Sigmoid colon (tissue), 7 donors: ENCODE measurements around the gene FN3K. TPM values are rescaled to one million over a fixed set of nuclear protein-coding genes. Genes with fewer than 3 reads are reported as not detected.

Experiments used
- DNase-seq: peaks from one replicate; pipeline ENCODE4 v3.0.0-alpha.2; 2019
- H3K27ac ChIP-seq, 4 donors: fragments of 200-600 bp; sonication (generic); one replicate each; pipeline ENCODE4 v1.5.1; 2016 to 2019; ENCODE audit warnings: mild to moderate bottlenecking in 1 of 4
- H3K27me3 ChIP-seq, 3 donors: fragments of 200-600 bp; sonication (generic); one replicate each; pipeline ENCODE4 v1.5.1; 2019; ENCODE audit warnings: mild to moderate bottlenecking in 1 of 3
- H3K36me3 ChIP-seq, 4 donors: fragments of 200-600 bp; sonication (generic); one replicate each; pipeline ENCODE4 v1.5.1; 2016 to 2019
- H3K4me1 ChIP-seq, 4 donors: fragments of 200-600 bp; sonication (generic); one replicate each; pipeline ENCODE4 v1.5.1; 2017 to 2019
- H3K4me3 ChIP-seq, 4 donors: fragments of 200-600 bp; sonication (generic); one replicate each; pipeline ENCODE4 v1.5.1; 2017 to 2019; ENCODE audit warnings: mild to moderate bottlenecking in 2 of 4, moderate library complexity in 1 of 4
- H3K9me3 ChIP-seq, 4 donors: fragments of 200-600 bp in 3 of 4; sonication (generic) in 3 of 4; one replicate each; pipeline versions ENCODE4 v1.5.1 to v1.6.1; 2013 to 2019
- EP300 ChIP-seq, 4 donors: sonication (generic); formaldehyde crosslinking; IDR thresholded peaks; one replicate each; pipeline ENCODE4 v1.6.1; 2017; ENCODE audit warnings: antibody characterized with exemption in 4 of 4
- POLR2A ChIP-seq, 2 donors: fragments of 450-650 bp; IDR thresholded peaks; one replicate each; pipeline ENCODE4 v1.6.1; 2016; ENCODE audit warnings: antibody characterized with exemption in 2 of 2, mild to moderate bottlenecking in 2 of 2, moderate library complexity in 2 of 2
- POLR2AphosphoS5 ChIP-seq, 4 donors: sonication (generic); formaldehyde crosslinking; IDR thresholded peaks; one replicate each; pipeline ENCODE4 v1.6.1; 2017; ENCODE audit warnings: antibody characterized with exemption in 4 of 4
- WGBS, 2 donors: extraction: QIAGEN DNeasy Blood & Tissue Kit; methylation state at CpG; one replicate each; pipeline ENCODE4 v1.1.7; 2013; 5-methylcytosine and 5-hydroxymethylcytosine counted together
- intact Hi-C: fragments of 100-400 bp; cut with DNase I; formaldehyde crosslinking; loops from one replicate; pipeline ENCODE4 v1.15.1; 2023
- polyA plus RNA-seq, 3 donors: library from polyadenylated mRNA; stranded (reverse); fragments of 200-250 nt; gene quantifications; one replicate each; pipeline ENCODE4 v1.2.3, GENCODE V29; 2013
- total RNA-seq, 4 donors: library from RNA; depleted of rRNA; stranded (reverse); fragments of >200 nt; gene quantifications; one replicate each; pipeline ENCODE4 v1.1.0, GENCODE V29; 2016
- TF ChIP-seq, protein P1 (sequence below), 4 experiments: fragments of 450-650 bp in 3 of 4; fragments of 200-600 bp in 1 of 4; IDR thresholded peaks; one replicate each; pipeline ENCODE4 v1.5.1; 2016 to 2019; ENCODE audit warnings: antibody characterized with exemption in 4 of 4, mild to moderate bottlenecking in 3 of 4, moderate library complexity in 2 of 4
- donor health status: healthy with polysubstance abuse.
- donor health status: Bipolar disorder and iron deficiency.
- donor health status: healthy.

The FN3K gene
- total and polyA plus RNA-seq, 7 donors, result 2.8 to 22.2 (median 11.9) TPM

- 40 to 77% methylated on average over 14 of the region's 14 CpGs for WGBS, 2 donors
- intact Hi-C loops, result no loop called here
- Histone ChIP-seq H3K4me3 (no peak overlapping the region), H3K36me3 (peaks cover 0 to 15% (median under 1%) of the 10 kb centered on the region in 4 donors), H3K4me1 (peaks cover 0 to 32% (median 27%) of the 10 kb centered on the region in 4 donors), H3K9me3 (no peaks in the 10 kb centered on the region), H3K27me3 (no peaks in the 10 kb centered on the region), H3K27ac (peak overlapping the region; percentile 28 to 78 (median 64))
- no peak for DNase-seq
- TF ChIP-seq POLR2AphosphoS5 (IDR thresholded peaks at IDR 0.05) (no peak), EP300 (IDR thresholded peaks at IDR 0.05) (no peak), POLR2A (IDR thresholded peaks at IDR 0.05) (no peak)
- TF ChIP-seq, protein P1, sequence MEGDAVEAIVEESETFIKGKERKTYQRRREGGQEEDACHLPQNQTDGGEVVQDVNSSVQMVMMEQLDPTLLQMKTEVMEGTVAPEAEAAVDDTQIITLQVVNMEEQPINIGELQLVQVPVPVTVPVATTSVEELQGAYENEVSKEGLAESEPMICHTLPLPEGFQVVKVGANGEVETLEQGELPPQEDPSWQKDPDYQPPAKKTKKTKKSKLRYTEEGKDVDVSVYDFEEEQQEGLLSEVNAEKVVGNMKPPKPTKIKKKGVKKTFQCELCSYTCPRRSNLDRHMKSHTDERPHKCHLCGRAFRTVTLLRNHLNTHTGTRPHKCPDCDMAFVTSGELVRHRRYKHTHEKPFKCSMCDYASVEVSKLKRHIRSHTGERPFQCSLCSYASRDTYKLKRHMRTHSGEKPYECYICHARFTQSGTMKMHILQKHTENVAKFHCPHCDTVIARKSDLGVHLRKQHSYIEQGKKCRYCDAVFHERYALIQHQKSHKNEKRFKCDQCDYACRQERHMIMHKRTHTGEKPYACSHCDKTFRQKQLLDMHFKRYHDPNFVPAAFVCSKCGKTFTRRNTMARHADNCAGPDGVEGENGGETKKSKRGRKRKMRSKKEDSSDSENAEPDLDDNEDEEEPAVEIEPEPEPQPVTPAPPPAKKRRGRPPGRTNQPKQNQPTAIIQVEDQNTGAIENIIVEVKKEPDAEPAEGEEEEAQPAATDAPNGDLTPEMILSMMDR (IDR thresholded peaks at IDR 0.05), result no peak
These were observed 60.2 kb downstream of the FN3K start for GRCh38 chr17:82795615-82796014.

DNA sequence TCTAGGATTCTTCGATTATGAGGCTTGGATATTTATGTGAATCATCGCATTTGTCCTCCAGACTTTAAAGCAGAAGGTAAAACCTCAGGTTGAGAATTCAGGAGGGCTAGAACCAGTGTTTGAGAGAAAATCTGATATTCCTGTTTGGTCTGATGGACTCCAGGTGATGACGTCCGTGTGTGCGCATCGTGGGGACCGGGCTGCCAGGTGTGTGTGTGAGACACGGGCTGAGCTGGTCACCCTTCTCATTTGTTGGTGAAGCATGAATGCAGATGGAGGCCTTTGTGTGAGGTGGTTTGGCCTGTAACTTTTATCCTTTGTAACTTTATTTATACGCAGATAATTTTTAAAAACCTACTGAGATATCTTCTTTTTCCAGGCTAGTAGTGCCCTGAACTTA, 61.6 kb downstream of the FN3K start:
- peaks cover 0 to 27% (median 27%) of the 10 kb centered on the region in 4 donors for H3K4me1 ChIP-seq
- no peak overlapping the region for H3K4me3 ChIP-seq
- WGBS, 2 donors, result 97 to 98% methylated on average over 9 of the region's 9 CpGs
- intact Hi-C loops, result no loop called here
- TF ChIP-seq POLR2A (IDR thresholded peaks at IDR 0.05) (no peak), POLR2AphosphoS5 (IDR thresholded peaks at IDR 0.05) (no peak), EP300 (IDR thresholded peaks at IDR 0.05) (no peak)
- TF ChIP-seq, protein P1 (IDR thresholded peaks at IDR 0.05), result no peak
- H3K9me3 ChIP-seq, result no peaks in the 10 kb centered on the region
- H3K27me3 ChIP-seq, result no peaks in the 10 kb centered on the region
- H3K36me3 ChIP-seq, result peaks cover 0 to 15% (median 2%) of the 10 kb centered on the region in 4 donors
- DNase-seq, result no peak
- no peak overlapping the region for H3K27ac ChIP-seq

DNA sequence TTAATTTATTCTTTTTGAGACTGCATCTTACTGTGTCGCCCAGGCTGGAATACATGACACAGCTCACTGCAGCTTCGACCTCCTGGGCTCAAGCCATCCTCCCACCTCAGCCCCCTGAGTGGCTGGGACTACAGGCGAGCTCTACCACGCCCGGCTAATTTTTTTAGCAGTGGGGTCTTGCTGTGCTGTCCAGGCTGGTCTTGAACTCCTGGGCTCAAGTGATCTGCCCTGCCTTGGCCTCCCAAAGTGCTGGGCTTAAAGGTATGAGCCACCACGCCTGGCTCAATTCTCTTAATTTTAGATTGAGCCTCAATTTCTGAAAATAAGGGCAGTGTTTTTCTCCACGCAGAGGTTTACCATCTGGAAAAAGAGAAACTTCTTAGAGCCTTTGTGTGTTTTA, 63.3 kb downstream of the FN3K start:
- DNase-seq, result no peak
- H3K9me3 ChIP-seq, result no peaks in the 10 kb centered on the region
- no peak overlapping the region for H3K4me3 ChIP-seq
- H3K27ac ChIP-seq, result no peak overlapping the region
- H3K4me1 ChIP-seq, result peaks cover 0 to 20% (median 19%) of the 10 kb centered on the region in 4 donors
- peaks cover 0 to 15% (median 2%) of the 10 kb centered on the region in 4 donors for H3K36me3 ChIP-seq
- intact Hi-C loops, result no loop called here
- H3K27me3 ChIP-seq, result no peaks in the 10 kb centered on the region
- WGBS, 2 donors, result 96 to 97% methylated on average over 7 of the region's 7 CpGs
- TF ChIP-seq POLR2A (IDR thresholded peaks at IDR 0.05) (no peak), EP300 (IDR thresholded peaks at IDR 0.05) (no peak)

DNA sequence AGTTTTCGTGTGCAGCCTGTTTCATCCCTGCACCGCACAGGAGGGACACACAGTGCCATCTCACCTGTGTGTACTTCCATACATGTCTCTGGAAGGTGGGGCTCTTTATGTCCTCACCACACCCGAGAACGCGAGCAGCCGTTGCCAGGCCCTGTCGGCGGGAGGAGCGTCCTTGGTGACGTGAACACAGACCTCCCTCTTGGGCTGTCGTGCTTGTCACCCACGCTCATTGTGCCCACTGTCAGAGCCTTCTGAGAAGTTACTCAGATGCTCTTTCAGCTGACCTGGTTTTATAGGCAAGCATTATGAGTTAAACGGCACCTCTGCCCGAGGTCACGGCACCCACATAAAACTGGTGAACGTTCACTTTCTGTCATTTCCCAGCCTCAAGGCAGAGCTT, 64.2 kb downstream of the FN3K start:
- TF ChIP-seq EP300 (IDR thresholded peaks at IDR 0.05) (no peak), POLR2AphosphoS5 (IDR thresholded peaks at IDR 0.05) (no peak)
- no peaks in the 10 kb centered on the region for H3K27me3 ChIP-seq
- no peaks in the 10 kb centered on the region for H3K9me3 ChIP-seq
- H3K36me3 ChIP-seq, result peaks cover 0 to 15% (median 2%) of the 10 kb centered on the region in 4 donors
- 24 to 75% methylated on average over 16 of the region's 16 CpGs for WGBS, 2 donors
- no peak overlapping the region for H3K27ac ChIP-seq
- no peak overlapping the region for H3K4me3 ChIP-seq
- intact Hi-C loops, result no loop called here
- peaks cover 0 to 18% (median 18%) of the 10 kb centered on the region in 4 donors for H3K4me1 ChIP-seq
- no peak for DNase-seq

Other genes starting within 250 kb of the FN3K start
- 10 to 100 TPM; 29.3 to 56.8 (median 40.5) TPM for gene FOXK2, start 215.9 kb upstream of the FN3K start, total RNA-seq
- gene FOXK2, start 215.9 kb upstream of the FN3K start, polyA plus RNA-seq, result 10 to 100 TPM; 10.2 to 26.2 (median 11.6) TPM
- gene WDR45B, start 87.2 kb upstream of the FN3K start, total RNA-seq, result 10 to 100 TPM; 51.7 to 67.0 (median 66.7) TPM
- gene WDR45B, start 87.2 kb upstream of the FN3K start, polyA plus RNA-seq, result 10 to 100 TPM; 62.5 to 70.1 (median 67.5) TPM
- gene RAB40B, start 36.9 kb upstream of the FN3K start, total RNA-seq, result 10 to 100 TPM; 11.7 to 32.7 (median 21.6) TPM
- gene RAB40B, start 36.9 kb upstream of the FN3K start, polyA plus RNA-seq, result 10 to 100 TPM; 14.0 to 26.4 (median 24.0) TPM
- gene FN3KRP, start 18.9 kb upstream of the FN3K start, total RNA-seq, result 10 to 100 TPM in 3 of 4 donors, 1 to 10 TPM in 1; 8.1 to 18.0 (median 13.1) TPM
- gene FN3KRP, start 18.9 kb upstream of the FN3K start, polyA plus RNA-seq, result 10 to 100 TPM; 27.0 to 36.1 (median 33.5) TPM
- 10 to 100 TPM; 25.3 to 69.0 (median 34.4) TPM for gene TBCD, start 16.4 kb downstream of the FN3K start, total RNA-seq
- gene TBCD, start 16.4 kb downstream of the FN3K start, polyA plus RNA-seq, result 10 to 100 TPM; 11.1 to 77.4 (median 19.2) TPM
- gene ZNF750, start 104.4 kb downstream of the FN3K start, total RNA-seq, result not detected
- gene ZNF750, start 104.4 kb downstream of the FN3K start, polyA plus RNA-seq, result under 1 TPM in 1 of 3 donors, not detected in 2; 0.01 TPM